ES-I3 (cell line): ENCODE results near the gene PROCR.
A peak's percentile ranks its signal among the peaks of the same experiment; 100 is the strongest.
"Not testable (repeated sequence)": the region's sequence is repeated elsewhere in the genome, so short reads cannot be mapped to it uniquely, and the experiment has no call there.

Experiments used
- H3K36me3 ChIP-seq: 2 replicates; pipeline ENCODE4 v1.6.1; 2013; ENCODE audit warnings: mild to moderate bottlenecking, low read length, control low read depth, moderate library complexity; ENCODE audit not compliant: insufficient read depth
- H3K4me1 ChIP-seq: 2 replicates; pipeline ENCODE4 v1.6.1; 2013; ENCODE audit warnings: mild to moderate bottlenecking, control low read depth, low read length; ENCODE audit not compliant: insufficient read depth
- H3K9ac ChIP-seq: 2 replicates; pipeline ENCODE4 v1.6.1; 2013; ENCODE audit warnings: low read depth, mild to moderate bottlenecking, low read length, moderate library complexity
- H3K9me3 ChIP-seq: 2 replicates; pipeline ENCODE4 v1.6.1; 2013; ENCODE audit warnings: mild to moderate bottlenecking, low read length, moderate library complexity; ENCODE audit not compliant: control insufficient read depth, insufficient read depth

PROCR gene

GRCh38 chr20:35174458-35175216 is 2.8 kb downstream of the PROCR start:
- Histone ChIP-seq H3K36me3 (no peaks in the 10 kb centered on the region), H3K9ac (peak overlapping the region; percentile 47; the same call in 1 of the 2 replicates), H3K4me1 (peaks cover 16% of the 10 kb centered on the region), H3K9me3 (no peaks in the 10 kb centered on the region)

GRCh38 chr20:35176132-35176531 is 4.3 kb downstream of the PROCR start:
- peaks cover 13% of the 10 kb centered on the region for H3K4me1 ChIP-seq
- no peaks in the 10 kb centered on the region for H3K36me3 ChIP-seq
- H3K9me3 ChIP-seq, result no peaks in the 10 kb centered on the region
- H3K9ac ChIP-seq, result no peak overlapping the region

DNA sequence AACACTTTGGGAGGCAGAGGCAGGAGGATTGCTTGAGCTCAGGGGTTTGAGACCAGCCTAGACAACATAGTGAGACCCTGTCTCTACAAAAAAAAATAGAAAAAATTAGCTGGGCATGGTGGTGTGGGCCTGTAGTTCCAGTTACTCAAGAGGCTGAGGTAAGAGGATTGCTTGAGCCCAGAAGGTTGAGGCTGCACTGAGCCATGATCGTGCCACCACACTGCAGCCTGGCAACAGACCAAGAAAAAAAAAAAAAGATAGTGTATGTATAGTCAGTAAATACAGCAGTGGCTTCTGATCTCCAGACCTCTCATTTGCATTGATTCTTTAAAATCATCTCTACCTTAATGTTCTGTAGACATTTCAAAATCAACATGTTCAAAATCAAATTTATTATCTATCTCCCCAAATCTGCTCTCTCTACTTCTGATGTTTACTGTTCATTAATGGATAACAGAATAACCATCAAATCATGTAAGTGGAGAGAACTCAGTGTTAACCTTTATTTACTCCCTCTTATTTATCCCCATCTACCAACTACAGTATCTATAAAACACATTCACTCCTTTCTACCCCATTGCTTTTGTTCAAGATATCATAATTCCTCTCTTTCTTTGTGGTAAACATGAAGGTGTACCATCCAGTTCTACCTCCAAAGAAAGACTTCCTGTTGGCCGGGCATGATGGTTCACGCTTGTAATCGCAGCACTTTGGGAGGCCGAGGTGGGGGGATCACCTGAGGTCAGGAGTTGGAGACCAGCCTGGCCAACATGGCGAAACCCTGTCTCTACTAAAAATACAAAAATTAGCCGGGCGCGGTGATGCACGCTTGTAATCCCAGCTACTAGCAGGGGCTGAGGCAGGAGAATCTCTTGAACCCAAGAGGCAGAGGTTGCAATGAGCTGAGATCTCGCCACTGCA is 7.7 kb downstream of the PROCR start:
- H3K9ac ChIP-seq, result no peak overlapping the region
- H3K9me3 ChIP-seq, result no peaks in the 10 kb centered on the region; the same call in 1 of the 2 replicates
- H3K36me3 ChIP-seq, result no peaks in the 10 kb centered on the region
- H3K4me1 ChIP-seq, result no peaks in the 10 kb centered on the region

GRCh38 chr20:35180266-35180665 is 8.4 kb downstream of the PROCR start:
- Histone ChIP-seq H3K9me3 (no peaks in the 10 kb centered on the region; the same call in 1 of the 2 replicates), H3K4me1 (no peaks in the 10 kb centered on the region), H3K9ac (no peak overlapping the region)

GRCh38 chr20:35181731-35182130 is 9.9 kb downstream of the PROCR start:
- no peaks in the 10 kb centered on the region; the same call in 1 of the 2 replicates for H3K9me3 ChIP-seq
- no peaks in the 10 kb centered on the region for H3K4me1 ChIP-seq
- H3K36me3 ChIP-seq, result no peaks in the 10 kb centered on the region
- H3K9ac ChIP-seq, result no peak overlapping the region

More at GRCh38 chr20:35180266-35180665, 8.4 kb downstream of the PROCR start:
- H3K36me3 ChIP-seq, result no peaks in the 10 kb centered on the region

DNA sequence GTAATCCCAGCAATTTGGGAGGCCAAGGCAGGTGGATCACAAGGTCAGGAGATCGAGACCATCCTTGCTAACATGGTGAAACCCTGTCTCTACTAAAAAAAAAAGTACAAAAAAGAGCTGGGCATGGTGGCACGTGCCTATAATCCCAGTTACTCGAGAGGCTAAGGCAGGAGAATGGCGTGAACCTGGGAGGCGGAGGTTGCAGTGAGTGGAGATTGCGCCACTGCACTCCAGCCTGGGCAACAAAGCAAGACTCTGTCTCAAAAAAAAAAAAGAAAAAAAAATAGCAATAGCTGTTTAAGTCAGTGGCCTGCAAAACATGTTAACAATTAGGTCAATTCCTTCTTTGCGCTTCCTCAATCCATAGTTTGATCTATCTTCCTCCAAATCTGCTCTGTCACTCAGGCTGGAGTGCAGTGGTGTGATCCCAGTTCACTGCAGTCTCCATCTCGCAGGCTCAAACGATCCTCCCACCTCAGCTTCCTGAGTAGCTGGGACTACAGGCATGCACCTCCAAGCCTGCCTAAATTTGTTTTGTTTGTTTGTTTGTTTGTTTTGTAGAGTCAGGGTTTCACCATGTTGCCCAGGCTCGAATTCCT is 14.9 kb downstream of the PROCR start:
- H3K9ac ChIP-seq, H3K9me3 ChIP-seq, H3K4me1 ChIP-seq, H3K36me3 ChIP-seq: not testable (repeated sequence)

DNA sequence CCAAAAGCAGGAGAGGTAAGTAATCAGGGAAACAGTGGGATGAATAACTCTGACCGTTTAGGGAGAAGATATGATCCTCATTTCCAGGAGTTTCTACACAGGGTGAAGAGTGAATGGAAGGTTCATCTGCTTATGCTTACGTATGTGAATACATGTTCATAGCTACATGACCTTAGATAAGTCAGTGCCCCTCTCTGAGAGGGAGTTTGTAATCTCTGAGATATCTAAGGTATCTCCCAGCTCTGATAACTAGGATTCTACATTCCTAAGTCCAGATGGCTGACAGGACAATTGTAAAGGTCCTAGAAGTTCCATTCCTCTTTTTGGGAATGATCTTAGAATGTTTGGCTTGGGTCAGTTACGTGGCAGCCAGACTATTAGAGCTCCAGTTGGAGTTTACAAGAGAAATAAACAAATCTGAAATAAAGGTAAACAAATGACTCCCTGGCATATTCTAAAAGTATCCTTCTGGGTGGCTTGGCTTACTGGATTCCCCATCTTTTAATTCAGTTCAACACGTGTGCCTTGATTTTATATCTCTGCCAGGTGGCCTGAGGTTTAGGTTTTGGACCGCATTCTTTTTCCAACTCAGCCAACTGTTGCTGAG is 15.8 kb downstream of the PROCR start:
- Histone ChIP-seq H3K9ac (no peak overlapping the region), H3K4me1 (no peaks in the 10 kb centered on the region), H3K9me3 (no peaks in the 10 kb centered on the region; the same call in 1 of the 2 replicates), H3K36me3 (no peaks in the 10 kb centered on the region)

- not testable (repeated sequence) for H3K9me3 ChIP-seq, H3K9ac ChIP-seq, H3K4me1 ChIP-seq, H3K36me3 ChIP-seq
Observed at GRCh38 chr20:35189223-35189622, 17.4 kb downstream of the PROCR start.

GRCh38 chr20:35190556-35190955 is 18.7 kb downstream of the PROCR start:
- no peak overlapping the region for H3K9ac ChIP-seq
- no peaks in the 10 kb centered on the region for H3K9me3 ChIP-seq
- H3K4me1 ChIP-seq, result no peaks in the 10 kb centered on the region
- H3K36me3 ChIP-seq, result no peaks in the 10 kb centered on the region

GRCh38 chr20:35191419-35192117 is 19.7 kb downstream of the PROCR start:
- Histone ChIP-seq H3K9ac (no peak overlapping the region), H3K36me3 (no peaks in the 10 kb centered on the region), H3K4me1 (no peaks in the 10 kb centered on the region), H3K9me3 (peaks cover 2% of the 10 kb centered on the region; the same call in 1 of the 2 replicates)

DNA sequence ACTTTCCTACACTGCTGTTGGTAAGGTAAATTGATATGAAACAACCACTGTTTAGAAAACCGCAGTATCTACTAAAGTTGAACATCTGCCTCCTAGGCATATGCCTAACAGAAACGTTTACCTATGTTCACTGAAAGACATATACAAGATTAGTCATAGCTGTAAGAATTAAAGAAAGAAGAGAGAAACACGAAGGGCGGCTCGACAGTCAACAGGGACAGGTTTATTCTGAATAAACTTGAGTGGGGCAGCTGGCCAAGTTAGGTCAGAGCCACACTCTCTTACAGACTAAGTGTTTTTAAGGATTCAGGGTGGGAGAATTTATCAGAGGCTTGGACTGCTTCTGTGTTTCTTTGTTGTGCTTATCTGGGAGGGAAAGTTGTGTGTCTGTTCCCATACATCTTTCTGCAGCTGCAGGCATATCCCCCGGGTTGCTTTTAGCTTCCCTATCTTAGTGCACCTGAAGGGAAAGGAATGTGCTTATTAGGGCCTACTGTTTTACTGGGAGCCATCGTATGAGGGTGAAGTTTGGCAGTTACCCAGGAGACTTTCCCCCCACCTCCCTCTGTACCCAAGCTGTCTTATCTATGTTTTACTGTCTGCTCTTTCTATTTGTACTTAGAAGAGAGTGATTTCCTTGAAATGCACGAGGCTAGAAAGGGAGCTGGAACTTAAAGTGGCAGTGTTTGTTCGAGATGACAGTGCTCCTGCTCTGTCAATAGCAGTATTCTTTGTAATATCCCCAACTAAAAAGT is 20.4 kb downstream of the PROCR start:
- peaks cover 7% of the 10 kb centered on the region for H3K9me3 ChIP-seq
- no peaks in the 10 kb centered on the region for H3K4me1 ChIP-seq
- no peak overlapping the region for H3K9ac ChIP-seq
- no peaks in the 10 kb centered on the region for H3K36me3 ChIP-seq

DNA sequence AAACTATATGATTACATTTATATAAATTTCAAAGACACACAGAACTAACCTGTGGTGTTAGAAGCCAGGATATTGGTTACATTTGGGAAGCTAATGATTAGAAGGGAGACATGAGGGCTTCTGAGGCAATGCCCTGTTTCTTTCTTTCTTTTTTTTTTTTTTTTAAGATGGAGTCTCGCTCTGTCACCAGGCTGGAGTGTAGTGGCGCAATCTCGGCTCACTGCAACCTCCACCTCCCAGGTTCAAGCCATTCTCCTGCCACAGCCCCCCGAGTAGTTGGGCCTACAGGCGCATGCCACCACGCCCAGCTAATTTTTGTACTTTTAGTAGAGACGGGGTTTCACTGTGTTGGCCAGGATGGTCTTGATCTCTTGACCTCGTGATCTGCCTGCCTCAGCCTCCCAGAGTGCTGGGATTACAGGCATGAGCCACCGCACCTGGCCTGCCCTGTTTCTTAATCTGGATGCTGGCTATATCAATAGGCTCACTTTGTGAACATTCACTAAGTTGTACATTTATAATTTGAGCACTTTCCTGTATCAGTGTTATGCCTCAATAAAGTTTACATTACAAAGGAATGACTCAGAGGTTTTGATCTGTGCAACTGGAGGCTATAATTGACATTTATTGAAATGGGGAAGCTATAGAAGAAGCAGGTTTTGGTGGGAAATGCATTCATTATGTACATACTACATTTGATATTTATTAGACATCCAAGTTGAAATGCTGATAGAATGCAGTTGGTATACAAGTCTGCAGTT is 21.3 kb downstream of the PROCR start:
- not testable (repeated sequence) for H3K9me3 ChIP-seq, H3K36me3 ChIP-seq, H3K9ac ChIP-seq, H3K4me1 ChIP-seq

DNA sequence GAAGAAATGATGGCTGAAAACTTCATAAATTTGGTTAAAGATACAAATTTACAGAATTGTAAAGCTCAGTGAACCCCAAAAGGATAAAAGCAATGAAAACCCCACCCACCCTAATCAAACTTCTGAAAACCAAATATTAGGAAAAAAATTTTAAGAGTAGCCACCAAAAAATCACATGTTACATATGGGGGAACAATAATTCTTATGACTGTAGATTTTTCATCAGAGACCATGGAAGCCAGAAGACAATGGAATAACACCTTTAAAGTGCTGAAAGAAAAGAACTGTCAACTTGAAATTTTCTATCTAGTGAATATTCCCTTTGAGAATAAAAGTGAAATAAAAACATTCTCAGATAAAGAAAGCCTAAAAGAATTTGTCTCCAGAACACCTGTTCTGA is 24.4 kb downstream of the PROCR start:
- Histone ChIP-seq H3K9me3 (peaks cover 7% of the 10 kb centered on the region), H3K9ac (no peak overlapping the region), H3K4me1 (no peaks in the 10 kb centered on the region), H3K36me3 (no peaks in the 10 kb centered on the region)
